ENCODE measurements around the gene FAM210B. TPM values are rescaled to one million over a fixed set of nuclear protein-coding genes. Genes with fewer than 3 reads are reported as not detected.

FAM210B gene
- total and polyA plus RNA-seq, 9 of the 15 experiments (the other 6 are each of a cell fraction or from before 2014, with no cell fraction given): 12.1 to 87.3 (median 47.6) TPM

GRCh38 chr20:56352345-56353055 is 6.3 kb upstream of the FAM210B start:
- intact Hi-C loops (cut with micrococcal nuclease): loop anchor here (5.0 kb wide), 1 partner anchor 50 kb away; no protein-coding TSS in a partner anchor
- BruUV-seq (replicated peaks): no TSS peak
- H3K4me3 ChIP-seq: no peak overlapping the region
- FAIRE-seq (no peak), ATAC-seq (no peak), DNase-seq (ENCODE audit: extremely low read depth in 1 of 4, low spot score in 3 of 4) (no peak)
- no peaks in the 10 kb centered on the region for H3K9me1 ChIP-seq (ENCODE audit: control insufficient read depth, insufficient read depth, low read length)
- no peak overlapping the region for H2AFZ ChIP-seq (ENCODE audit: low read depth, low read length)
- H3K36me3 ChIP-seq (ENCODE audit: control insufficient read depth, insufficient read depth, low read length): no peaks in the 10 kb centered on the region
- H4K20me1 ChIP-seq (replicated peaks; ENCODE audit: control insufficient read depth, insufficient read depth, low read length): no peaks in the 10 kb centered on the region
- no peaks in the 10 kb centered on the region for H3K9me3 ChIP-seq (replicated peaks; ENCODE audit: control insufficient read depth, insufficient read depth, low read depth, low read length)
- in situ Hi-C loops (cut with MboI): loop anchor here (25.0 kb wide), 1 partner anchor 1265 kb away; no protein-coding TSS in a partner anchor
- no peak overlapping the region for H3K9ac ChIP-seq (ENCODE audit: insufficient read depth in 1 of 2, low read depth in 2 of 2, low read length in 2 of 2)
- H3K27me3 ChIP-seq (ENCODE audit: control insufficient read depth in 2 of 2, insufficient read depth in 2 of 2, low read length in 2 of 2): peaks cover 5 to 7% of the 10 kb centered on the region in 2 experiments; a peak in 3 of 5 replicates
- no peak overlapping the region for H3K27ac ChIP-seq (ENCODE audit: extremely low read depth, low read depth, low read length)
- POLR2A ChIA-PET: no interaction called here
- CTCF ChIA-PET (ENCODE audit: low intra/inter-chr PET ratio): no interaction called here
- WGBS (ENCODE audit: insufficient coverage, low coverage, missing lambda C conversion rate): 9% methylated on average over 5 of the region's 5 CpGs
- H3K79me2 ChIP-seq (ENCODE audit: control insufficient read depth, insufficient read depth, low read length): no peaks in the 10 kb centered on the region
- H3K4me1 ChIP-seq (replicated peaks in 1 of 2; ENCODE audit: control insufficient read depth in 2 of 2, insufficient read depth in 2 of 2, low read length in 2 of 2): no peaks in the 10 kb centered on the region; a peak in 1 of 5 replicates
- no peak overlapping the region for H3K4me2 ChIP-seq (ENCODE audit: insufficient read depth, low read length)
- TF ChIP-seq FOXM1 (IDR thresholded peaks at IDR 0.05; ENCODE audit: low read depth) (no peak), FOXM1 (CRISPR knock-in tag; IDR thresholded peaks at IDR 0.05; ENCODE audit: low read depth) (no peak), TAF1 (IDR thresholded peaks at IDR 0.05; ENCODE audit: control insufficient read depth, extremely low read depth, insufficient read depth, low read length, severe bottlenecking) (no peak), PHF8 (IDR thresholded peaks at IDR 0.05; ENCODE audit: borderline replicate concordance, low read length) (no peak), PCBP1 (IDR thresholded peaks at IDR 0.05; ENCODE audit: low read depth, low read length, poor library complexity, severe bottlenecking) (no peak), TRIM28 (IDR thresholded peaks at IDR 0.05) (no peak), MEF2A (IDR thresholded peaks at IDR 0.05; ENCODE audit: control insufficient read depth, low read depth, low read length) (no peak), NR3C1 (CRISPR knock-in tag; IDR thresholded peaks at IDR 0.05) (no peak), POLR2A (conservative IDR thresholded peaks at IDR 0.05) (no peak), SMARCA5 (IDR thresholded peaks at IDR 0.05) (no peak), PREB (CRISPR knock-in tag; IDR thresholded peaks at IDR 0.05) (no peak), MECOM (CRISPR knock-in tag; IDR thresholded peaks at IDR 0.05) (no peak), SMAD3 (CRISPR knock-in tag; conservative IDR thresholded peaks at IDR 0.05) (no peak), TRIM25 (IDR thresholded peaks at IDR 0.05; ENCODE audit: borderline replicate concordance) (no peak), ELF1 (tag; IDR thresholded peaks at IDR 0.05) (no peak), ZNF277 (CRISPR knock-in tag; IDR thresholded peaks at IDR 0.05; ENCODE audit: borderline replicate concordance) (no peak)
